GM18502 (cell line): ENCODE data around the gene MFSD2B.
"Not testable (repeated sequence)": the region's sequence is repeated elsewhere in the genome, so short reads cannot be mapped to it uniquely, and the experiment has no call there.

Experiments
- ATAC-seq: cut with Tn5 transposase; IDR thresholded peaks from one replicate; pipeline ENCODE4 v1.9.1; 2021; ENCODE audit warnings: mild to moderate bottlenecking; ENCODE audit not compliant: unreplicated experiment, poor library complexity

The MFSD2B gene

GRCh38 chr2:24018241-24018640, 8.4 kb downstream of the MFSD2B start:
- ATAC-seq: no peak

DNA sequence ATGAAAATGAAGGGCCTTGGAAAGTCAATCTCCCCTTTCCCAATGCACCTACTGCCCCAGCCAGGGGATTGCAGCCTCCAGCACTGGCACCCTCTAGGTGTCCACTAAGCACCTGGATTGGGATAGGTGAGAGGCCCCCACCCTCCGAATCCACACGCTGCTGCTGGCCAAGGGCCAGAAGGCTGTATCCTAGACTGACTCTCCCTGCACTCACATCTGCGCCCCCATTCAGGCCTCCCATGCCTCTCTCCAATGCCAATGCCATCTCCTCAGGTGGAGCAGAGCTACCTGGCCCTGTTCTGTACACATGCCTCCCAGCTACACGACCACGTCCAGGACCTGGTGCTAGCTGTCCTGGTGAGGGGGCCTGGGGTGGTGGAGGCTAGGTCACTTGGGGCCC, 9.8 kb downstream of the MFSD2B start:
- ATAC-seq: no peak

GRCh38 chr2:24020244-24020643, 10.4 kb downstream of the MFSD2B start:
- no peak for ATAC-seq

DNA sequence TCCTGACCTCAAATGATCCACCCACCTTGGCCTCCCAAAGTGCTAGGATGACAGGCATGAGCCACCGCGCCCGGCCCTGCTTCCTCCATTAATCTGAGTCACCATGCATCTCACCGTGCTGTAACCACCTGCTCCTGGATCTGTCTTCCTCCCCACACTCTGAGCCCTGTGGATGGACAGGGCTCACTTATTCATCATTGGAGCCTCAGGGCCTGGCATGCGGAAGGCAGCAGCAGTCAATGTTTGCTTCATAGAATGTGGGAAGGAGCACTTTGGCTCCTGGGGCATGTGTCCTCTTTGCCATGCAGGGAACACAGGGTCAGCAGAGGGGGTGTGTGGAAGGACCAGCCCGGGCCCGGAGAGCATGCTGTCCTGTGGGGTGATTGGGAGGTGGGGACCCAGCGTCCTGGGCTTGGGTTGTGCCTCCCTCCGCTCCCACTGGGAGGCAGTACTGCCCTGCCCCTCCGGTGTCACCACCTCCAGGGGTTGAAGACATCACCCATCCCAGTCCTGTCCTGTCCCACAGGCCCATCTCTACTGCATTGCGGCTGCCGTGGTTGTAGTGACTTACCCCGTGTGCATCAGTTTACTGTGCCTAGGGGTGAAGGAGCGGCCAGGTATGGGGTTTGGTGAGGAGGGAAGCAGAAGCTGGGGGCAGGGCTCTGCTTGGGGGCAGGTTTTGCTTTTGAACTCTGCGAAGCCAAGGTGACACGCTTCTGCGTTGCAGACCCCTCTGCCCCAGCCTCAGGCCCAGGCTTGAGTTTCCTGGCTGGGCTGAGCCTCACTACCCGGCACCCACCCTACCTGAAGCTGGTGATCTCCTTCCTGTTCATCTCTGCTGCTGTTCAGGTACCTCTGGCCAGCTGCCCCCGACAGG, 11.5 kb downstream of the MFSD2B start:
- no peak for ATAC-seq

- ATAC-seq: no peak
These were observed 12.6 kb downstream of the MFSD2B start for GRCh38 chr2:24022324-24022974.

GRCh38 chr2:24022975-24023575, 13.2 kb downstream of the MFSD2B start:
- ATAC-seq: no peak

GRCh38 chr2:24024018-24024417, 14.1 kb downstream of the MFSD2B start:
- no peak for ATAC-seq

- ATAC-seq: no peak
These were observed 15.2 kb downstream of the MFSD2B start for GRCh38 chr2:24024996-24025663.

GRCh38 chr2:24026233-24026632, 16.3 kb downstream of the MFSD2B start:
- ATAC-seq: no peak

GRCh38 chr2:24038786-24039499, 29.1 kb downstream of the MFSD2B start:
- no peak for ATAC-seq

GRCh38 chr2:24040511-24040910, 30.6 kb downstream of the MFSD2B start:
- no peak for ATAC-seq

DNA sequence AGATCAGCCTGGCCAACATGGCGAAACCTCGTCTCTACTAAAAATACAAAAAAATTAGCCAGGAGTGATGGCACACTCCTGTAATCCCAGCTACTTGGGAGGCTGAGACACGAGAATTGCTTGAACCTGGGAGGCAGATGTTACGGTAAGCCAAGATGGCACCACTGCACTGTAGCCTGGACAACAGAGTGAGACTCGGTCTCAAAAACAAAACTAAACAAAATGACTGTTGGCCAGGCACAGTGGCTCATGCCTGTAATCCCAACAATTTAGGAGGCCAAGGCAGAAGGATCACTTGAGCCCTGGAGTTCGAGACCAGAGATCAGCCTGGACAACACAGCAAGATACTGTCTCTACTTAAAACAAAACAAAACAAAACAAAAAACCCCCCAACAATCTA, 33.2 kb downstream of the MFSD2B start:
- ATAC-seq: not testable (repeated sequence)

DNA sequence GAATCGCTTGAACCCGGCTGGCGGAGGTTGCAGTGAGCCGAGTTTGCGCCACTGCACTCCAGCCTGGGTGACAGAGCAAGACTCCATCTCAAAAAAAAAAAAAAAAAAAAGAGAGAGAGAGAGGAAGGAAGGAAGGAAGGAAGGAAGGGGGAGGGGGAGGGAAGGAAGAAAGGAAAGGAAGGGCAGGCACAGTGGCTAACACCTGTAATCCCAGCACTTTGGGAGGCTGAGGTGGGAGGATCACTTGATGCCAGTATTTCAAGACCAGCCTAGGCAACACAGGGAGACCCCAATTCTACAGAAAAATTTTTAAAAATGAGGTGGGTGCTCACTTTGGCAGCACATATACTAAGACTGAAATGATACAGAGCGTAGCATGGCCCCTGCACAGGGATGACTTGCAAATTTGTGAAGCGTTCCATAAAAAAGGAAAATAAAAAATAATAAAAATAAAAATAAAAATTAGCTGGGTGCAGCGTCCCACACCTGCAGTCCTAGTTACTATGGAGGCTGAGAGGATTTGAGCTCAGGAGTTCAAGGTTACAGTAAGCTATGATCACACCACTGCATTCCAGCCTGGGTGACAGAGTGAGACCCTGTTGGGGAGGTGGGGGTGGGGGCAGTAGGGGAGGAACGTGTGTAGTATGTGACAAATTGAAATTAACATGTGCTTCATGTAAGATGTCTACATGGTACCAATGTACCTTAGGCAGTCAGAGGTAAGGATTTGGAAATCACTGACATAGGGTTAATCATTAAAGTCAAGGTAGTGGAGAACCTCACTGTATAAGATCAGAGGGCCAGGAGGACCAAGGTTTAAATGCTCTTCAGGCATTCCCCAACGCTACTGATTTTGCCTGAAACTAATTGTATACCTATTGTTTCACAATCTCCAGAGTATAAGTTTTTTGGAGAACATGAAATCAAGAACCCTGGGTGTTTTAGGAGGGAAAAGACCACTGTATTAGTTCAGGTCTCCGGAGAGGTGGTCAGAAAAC, 35.9 kb downstream of the MFSD2B start:
- ATAC-seq: no peak

- no peak for ATAC-seq
These were observed 36.7 kb downstream of the MFSD2B start for GRCh38 chr2:24046599-24046929.

- ATAC-seq: peak; percentile 99
These were observed 37.2 kb downstream of the MFSD2B start, which contains the start of gene WDCP for GRCh38 chr2:24046930-24047702. WDCP (minus strand) TSS chr2:24047391; CDS start chr2:24039494, 7,897 bp downstream.

GRCh38 chr2:24047703-24048033, 37.8 kb downstream of the MFSD2B start:
- ATAC-seq: no peak

DNA sequence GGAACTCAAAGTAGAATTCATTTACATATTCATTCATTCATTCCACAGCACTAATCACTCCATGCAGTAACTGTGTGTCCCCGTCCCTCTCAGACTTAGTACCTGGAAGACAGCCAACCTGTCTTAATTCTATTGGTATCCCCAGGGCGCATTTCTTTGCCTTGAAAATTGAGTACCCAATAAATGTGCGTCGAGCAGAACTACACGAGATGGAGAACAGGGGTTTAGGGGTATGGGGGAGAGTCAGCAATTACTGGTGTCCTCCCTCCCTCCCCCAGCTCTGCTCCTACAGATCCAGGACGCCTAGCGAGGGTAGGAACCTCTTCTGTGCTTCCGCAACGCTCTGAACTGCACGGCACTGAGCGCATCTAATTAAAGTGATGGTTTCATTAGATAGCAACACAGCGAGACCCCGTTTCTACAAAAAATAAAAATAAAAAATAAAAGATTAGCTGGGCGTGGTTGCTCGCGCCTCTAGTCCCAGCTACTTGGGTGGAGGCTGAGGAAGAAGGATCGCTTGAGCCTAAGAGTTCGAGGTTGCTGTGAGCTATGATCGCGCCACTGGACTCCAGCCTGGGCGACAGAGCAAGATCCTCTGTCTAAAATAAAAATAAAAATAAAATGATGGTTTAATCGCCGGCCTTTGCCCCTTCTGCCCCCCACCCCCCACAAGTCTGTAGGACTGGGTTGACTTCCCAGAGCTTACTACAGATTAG, 39.0 kb downstream of the MFSD2B start:
- ATAC-seq: no peak
